ENCODE data around the gene LEMD2.

Gene LEMD2

DNA sequence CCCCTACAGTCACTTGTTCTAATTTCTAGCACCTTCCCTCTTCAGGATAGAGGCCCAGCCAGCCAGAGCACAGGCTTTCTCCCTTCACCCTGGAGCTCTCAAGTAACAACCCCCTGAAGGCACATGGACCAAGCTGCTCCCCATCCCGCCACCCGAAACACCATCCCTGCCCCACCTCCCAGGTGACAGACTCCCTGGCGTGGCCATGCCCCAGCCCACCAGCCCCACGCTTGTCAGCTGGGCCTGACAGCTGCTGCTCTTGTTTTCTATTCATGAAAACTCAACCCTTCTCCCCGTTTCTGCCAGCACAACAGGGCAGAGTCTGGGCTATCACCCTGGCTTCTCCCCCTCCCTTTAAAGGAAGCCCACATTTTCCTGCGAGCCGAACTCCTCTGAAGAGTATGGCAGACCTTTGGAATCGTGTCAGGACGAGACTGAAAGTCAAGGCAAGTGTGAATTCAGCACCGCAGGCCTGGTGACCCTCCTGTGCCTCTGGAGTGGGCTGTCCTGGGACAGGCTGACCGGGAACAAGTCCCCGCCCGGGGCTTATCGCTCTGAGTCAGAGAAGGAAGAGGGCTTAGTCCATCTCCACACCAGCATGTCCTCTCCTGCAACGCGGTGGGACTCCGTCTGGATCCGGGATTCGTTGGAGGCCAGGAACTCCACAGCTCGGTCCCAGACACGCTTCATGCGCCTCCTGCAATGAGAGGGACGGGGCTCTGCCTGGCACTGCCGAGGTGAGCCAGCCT, 16.7 kb downstream of the LEMD2 start:
- DNase-seq: no peak

DNA sequence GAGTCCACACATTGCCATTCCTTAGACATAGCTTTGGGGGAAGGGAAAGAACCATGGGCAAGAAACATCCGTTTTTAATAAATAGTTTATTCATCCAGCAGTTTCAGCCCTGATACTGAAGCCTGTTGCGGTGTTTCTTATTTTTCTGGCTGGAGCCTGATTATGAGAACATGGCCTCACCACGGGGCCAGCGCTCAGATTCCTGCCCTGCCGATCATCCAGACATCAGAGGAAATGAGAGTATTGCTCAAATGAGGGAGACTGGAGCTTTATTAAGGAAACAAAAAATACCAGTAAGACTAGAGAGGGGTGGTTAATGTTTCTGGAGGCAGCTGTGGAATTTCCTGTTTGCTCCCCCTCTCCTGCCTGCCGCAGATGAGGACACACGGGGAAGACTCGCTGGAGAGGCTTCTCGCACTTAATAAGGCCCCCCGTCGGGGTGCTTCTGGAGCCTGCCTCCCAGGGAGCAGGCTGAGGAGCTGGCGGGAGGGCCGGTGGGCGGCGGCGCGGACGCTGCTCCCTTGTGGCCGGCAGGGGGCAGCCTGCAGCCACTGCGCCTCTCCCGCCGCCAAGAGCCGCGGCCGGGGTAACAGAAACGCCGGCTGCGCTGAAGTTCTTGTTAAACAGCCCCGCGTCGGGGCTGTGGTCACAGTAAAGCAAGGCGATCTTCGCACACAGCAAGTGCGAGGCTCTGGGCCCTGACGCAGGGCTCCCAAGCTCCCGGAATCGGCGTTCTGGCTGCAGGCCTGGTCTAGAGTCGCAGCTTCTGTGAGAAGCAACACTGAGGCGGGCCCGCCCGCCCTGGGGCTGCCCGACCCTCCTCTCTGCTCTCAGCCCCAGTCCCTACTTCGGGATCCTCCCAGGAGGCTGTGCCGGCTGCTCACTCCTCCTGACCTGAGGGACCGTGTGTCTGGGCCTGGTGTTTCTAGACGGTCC, 17.5 kb downstream of the LEMD2 start:
- peak; percentile 32 to 64 (median 51) for DNase-seq

DNA sequence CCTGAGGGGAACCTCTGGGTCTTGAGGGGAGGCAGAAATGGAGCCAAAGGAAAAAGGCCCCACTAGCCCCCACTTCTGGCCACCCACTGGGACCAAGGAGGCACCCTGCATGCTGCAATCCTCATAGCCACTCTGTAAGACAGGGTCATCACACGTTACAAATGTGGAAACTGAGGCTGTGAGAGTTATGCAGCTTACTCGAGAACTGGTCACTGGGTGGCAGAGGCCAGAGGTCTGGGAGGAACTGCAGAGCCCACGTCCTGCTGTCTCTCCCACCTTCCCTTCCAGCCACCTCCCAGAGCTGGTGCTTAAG, 18.1 kb downstream of the LEMD2 start:
- DNase-seq: no peak

DNA sequence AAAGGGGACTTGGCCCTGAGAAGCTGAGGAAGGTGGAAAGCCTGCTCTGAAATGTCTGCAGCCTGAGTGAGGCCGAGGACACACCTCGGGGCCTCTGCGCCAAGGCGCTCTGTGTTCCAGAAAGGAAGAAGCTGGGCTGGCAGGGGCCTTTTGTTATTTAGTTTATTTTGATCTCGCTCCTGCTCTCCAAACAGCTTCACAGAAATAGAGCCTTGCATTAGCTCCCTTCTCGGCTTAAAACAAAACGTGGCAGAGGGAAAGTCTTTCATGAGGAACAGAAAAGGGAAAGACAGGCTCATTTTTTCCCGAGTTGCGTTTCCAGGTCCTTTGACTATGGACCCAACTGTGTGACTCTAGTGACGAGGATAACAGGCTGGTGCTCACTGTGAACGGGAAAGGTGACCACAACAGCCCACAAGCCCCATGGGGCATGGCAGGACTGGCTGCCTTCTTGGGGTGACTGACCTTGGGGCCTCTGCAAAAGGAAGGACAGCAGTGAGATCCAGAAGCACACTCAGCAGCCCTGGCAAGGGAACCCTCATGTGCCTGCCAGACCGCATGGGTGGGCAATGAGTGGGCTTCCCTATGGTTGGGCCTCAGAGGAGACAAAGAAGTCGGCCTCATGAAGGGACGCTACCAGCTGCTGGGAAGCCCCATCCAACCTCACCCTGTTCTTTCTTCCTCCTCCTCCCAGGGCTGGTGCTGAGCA, 18.7 kb downstream of the LEMD2 start:
- no peak for DNase-seq

DNA sequence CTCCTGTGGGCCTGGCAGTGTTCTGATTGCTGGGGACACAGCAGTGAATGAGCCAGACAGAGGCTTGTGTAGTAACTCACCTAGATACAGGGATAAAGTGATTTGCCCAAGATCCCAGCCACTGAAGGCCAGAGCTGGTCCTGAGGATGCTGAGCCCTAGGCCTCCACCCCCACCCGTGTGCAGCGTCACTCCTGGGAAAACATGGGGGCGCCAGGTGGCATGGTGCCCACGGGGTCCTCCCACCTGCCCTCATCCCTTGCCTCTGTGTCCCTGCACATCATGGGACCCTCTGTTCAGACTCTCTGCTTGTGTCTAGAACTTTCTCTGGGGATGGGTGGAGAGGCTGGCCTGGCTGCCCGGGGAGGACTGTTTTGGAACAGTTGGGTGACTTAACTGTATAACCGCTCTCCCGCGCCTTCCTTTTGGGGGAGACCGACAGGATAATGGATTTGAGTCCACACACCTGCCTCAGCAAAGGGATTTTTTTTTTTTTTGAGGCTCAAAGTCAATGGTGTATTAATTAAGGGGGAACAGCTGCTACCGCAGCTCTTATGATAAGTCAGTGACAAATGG, 19.6 kb downstream of the LEMD2 start:
- no peak for DNase-seq

DNA sequence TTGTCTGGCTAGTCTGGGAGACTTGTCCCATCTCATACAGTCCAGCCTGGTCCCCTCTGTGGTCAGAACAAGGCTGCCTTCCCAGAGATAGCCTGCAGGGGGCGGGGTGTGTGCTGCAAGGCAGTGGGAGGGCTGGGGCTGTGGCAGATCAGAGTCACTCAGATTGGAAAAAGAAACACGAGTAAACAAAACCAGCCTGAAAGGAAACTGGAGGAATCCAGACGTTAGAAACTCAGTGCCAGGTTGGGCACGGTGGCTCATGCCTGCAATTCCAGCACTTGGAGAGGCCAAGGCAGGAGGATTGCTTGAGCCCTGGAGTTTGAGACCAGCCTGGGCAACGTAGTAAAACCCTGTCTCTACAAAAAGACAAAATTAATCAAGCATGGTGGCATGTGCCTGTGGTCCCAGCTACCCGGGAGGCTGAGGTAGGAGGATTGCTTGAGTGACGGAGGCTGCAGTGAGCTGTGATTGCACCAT, 20.2 kb downstream of the LEMD2 start:
- DNase-seq: peak; percentile 26 to 67 (median 50)

DNA sequence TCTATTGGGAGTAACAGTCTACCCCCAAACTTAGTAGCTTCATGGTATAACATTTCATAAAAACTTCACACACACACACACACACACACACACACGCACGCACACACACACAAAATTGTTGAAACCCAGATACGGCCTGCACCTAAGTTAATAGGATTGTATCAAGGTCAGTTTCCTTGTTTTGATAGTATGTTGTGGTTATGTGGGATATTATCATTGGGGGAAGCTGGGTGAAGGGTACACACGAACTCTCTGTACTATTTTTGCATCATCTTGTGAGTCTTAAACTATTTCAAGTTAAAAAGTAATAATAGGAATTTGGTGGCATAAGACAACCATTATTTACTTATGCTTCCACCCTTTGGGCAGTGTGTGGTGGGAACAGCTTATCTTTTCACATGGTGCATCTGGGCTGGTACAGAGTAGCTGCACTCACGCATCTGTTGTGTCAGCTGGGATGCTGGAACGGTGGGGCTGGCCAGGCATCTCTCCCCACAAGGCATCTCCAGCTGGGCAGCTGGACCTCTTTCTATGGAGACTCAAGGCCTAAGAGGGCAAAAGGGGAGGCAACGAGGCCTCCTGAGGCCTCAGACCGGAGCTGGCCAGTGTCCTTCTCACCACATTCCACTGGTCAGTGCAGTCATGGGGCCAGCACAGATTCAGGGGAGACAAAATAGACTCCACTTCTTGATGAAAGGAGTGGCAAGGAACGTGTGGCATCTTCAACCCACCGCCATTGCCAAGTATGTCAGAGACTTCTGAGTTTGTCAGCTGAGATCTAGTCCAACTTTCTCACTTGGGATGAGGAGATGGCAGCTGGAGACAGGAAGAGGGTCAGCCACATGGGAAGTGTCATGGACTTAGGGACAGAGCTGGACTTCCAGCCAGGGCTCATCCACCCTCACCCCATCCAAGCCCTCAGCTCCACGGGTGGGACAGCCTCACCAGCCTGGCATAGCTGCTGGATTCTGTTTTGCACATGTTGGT, 21.7 kb downstream of the LEMD2 start:
- no peak for DNase-seq

DNA sequence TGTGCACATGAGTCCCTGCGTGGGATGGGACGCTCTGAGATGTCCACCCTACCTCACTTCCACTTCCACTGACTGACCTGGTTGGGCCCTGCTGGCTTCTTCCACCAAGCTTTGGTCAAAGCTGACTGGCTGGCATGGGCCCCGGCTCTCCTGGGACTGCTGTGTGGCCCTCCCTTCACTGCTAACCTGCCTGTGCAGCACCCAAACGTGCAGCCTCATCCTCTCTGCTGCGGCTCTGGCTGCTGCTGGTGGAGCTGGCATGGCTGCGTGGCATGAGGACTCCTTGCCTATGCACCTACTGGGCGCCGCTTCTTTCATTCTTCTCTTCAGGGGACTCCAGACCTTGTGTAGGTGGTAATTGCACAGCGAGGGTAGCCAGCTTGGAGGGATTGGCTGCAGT, 23.6 kb downstream of the LEMD2 start:
- DNase-seq: no peak

DNA sequence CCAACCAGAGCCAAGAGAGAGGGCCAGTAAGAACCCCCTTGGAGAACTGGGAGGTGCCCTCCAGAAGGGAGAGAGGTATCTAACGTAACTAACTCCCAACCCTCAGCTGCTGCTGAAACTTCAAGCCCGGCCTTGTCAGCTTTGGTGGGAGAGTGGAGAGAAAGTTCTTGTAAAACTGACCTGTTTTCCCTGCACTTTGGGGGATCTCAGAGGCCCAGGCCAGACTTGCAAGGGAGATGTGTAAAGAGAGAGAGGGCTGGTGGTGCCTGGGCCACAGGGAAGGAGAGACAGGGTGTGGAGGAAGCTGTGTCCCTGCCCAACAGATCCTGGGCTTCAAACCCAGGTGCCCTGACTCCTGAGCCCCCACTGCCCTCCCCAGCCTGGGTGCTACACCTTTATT, 24.9 kb downstream of the LEMD2 start:
- DNase-seq: no peak

DNA sequence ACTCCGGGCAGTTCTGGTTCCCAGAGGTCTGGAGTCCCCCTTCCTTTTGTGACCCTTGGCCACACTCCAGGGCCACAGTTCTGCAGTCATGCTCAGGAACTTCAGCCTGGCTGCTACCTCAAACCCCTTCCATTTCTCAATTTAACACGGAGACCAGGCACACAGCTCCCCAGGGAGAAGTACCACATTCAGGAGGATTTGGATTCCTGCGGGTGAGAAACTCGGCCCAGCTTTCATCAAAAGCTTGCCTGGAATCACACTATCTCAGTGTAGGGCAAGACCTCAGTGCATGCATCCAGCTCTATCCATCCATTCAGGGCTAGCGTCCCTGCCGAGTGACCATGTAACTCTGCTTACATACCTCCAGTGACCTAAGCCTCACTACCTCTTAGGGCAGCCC, 25.4 kb downstream of the LEMD2 start:
- no peak for DNase-seq

DNA sequence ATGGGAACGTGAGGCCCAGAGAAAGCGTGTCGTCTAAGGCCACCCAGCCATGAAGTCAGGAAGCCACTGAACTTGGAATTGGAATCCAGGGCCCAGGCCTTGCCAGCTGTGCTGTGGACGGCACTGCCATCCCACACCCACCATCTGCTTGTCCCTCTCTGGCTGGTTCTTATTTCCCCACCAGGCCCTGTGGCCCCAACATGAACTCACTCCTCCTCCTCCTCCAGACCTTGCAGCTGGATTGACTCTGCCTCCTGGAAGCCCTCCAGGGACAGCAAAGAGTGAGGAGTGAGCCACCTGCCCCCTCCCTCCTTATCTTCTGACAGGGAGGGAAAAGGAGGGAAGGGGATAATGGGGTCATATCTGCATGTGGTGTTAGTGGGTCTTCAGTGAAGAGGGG, 26.2 kb downstream of the LEMD2 start:
- no peak for DNase-seq

DNA sequence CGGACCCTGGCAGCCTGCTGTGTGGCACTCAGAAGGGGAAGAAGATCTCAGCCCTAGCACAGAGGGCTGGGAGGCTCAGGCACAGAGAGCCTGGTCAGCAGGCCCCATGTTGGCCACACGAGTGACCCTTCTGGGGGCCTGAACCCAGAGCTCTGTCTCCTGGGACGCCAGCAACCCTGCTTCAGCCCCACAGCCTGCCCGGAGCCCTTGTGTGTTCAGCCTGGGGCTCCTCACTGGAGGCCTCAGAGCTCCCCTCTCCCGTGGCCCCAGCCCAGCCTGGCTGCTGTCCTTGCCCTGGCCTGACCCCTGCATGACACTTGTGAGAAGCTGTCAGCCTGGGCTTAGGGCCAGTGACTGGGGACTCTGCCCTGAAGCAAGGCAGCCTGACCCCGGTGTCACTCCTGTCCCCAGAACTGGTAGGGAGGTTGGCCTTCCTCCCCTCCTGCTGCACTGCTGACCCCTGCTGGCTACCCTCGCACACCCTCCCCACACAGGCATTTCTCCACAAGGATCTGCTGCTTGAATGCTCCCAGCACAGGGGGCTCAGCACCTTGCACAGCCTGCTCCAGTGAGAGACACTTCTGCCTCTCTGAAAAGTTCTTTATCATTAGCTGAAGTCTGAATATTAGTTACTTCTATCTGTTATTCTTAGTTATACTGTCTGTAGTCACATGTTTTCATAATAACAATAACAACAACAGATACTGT, 26.9 kb downstream of the LEMD2 start:
- DNase-seq: peak in 3 of 5 donors; percentile 8 to 46 (median 10)

DNA sequence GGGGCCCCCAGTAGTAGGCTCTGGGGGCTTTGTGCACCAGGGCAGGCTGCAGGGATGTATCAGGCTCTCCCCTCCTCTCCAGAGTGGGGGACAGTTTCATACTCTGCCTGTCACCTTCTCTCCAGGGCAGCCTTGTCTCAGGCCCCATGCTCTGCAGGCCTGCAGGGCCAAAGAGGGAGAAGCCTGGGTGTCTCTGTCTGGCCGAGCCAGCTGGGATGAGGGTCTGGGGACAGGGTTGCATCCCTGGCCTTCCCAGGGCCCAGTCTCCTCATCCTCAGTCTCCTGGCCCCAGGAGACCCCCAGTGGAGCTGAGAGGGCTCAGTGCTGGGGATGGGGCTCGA, 27.4 kb downstream of the LEMD2 start:
- no peak for DNase-seq

DNA sequence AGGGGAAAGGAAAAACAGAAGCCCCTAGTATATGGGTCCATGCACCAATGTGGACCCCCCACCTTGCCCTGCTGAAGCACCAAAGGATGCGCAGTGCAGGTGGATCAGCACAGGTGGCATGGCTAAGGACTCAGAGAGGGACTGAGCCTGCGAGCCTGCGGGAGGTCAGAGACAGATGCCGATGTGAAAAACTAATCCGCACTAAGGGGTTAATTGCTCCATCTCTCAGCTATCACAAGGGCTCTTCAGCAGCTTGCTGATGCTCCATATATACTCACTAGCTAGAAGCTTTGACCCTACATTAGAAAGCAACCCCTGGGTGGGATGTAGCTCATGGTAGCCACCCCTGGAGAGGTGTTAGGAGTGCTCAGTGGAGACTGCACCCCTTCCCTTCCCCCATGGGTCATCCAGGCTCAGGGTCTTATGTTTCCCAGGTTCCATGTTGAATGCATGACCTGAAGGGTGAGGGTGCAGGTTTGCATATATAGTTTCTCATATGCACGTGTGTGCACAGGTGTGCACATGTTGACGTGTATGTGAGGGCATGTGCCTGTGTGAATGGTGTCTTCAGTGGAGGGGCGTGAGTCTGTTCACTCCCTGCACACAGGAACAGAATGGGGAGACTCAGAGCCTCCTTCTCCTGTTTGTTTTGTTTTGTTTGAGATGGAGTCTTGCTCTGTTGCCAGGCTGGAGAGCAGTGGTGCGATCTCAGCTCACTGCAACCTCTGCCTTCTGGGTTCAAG, 28.9 kb downstream of the LEMD2 start:
- DNase-seq: no peak

DNA sequence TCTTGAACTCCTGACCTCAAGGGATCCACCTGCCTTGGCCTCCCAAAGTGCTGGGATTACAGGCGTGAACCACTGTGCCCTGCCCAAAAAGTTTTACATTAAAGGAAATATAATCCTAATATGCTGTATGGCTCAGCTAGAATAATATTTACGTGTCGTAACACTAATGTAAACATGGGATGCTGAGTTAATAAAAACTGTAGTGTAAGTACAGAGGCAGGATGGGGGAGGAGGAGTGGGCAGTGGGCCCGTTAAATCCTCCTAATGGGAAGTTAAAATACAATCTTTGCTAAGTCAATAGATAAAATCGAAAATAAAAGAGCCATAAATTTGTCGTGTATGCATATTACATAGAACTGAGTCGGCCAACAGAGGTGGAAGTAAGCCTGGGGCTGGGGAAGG, 30.1 kb downstream of the LEMD2 start:
- DNase-seq: no peak

DNA sequence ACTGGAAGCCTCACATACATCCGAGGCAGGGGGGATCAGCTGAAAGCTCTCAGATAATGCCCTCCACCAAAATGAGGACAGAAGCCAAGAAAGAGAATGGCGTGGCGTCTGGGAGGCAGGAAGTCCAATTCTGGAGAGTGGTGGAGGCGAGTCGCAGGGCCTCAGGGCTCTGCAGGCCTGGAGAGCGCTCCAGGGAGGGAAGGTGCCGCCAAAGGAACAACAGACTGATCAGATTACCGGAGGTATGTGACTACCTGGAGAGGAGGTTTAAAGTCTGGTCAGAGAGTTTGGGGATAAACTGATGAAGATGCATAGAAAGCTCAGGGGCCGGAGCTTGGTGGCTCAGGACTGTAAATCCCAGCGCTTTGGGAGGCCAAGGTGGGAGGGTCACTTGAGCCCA, 31.0 kb downstream of the LEMD2 start:
- no peak for DNase-seq

DNA sequence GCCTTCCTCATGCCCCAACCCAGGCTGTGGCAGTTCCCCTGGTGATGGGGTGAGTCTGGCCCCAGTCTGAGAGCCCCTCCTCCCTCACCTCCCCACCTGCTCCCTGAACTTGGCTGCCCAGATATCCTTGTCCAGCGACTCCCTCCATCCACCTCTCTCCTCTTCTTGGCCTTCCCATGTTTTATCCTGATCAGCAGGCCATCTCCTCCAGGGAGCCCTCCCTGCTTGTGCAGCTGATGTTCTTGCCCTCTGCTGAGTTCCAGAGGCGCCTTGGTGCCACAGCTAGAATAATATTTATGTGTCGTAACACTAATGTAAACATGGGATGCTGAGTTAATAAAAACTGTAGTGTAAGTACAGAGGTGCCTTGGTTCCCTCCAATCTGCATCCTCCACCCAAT, 31.8 kb downstream of the LEMD2 start:
- no peak for DNase-seq

DNA sequence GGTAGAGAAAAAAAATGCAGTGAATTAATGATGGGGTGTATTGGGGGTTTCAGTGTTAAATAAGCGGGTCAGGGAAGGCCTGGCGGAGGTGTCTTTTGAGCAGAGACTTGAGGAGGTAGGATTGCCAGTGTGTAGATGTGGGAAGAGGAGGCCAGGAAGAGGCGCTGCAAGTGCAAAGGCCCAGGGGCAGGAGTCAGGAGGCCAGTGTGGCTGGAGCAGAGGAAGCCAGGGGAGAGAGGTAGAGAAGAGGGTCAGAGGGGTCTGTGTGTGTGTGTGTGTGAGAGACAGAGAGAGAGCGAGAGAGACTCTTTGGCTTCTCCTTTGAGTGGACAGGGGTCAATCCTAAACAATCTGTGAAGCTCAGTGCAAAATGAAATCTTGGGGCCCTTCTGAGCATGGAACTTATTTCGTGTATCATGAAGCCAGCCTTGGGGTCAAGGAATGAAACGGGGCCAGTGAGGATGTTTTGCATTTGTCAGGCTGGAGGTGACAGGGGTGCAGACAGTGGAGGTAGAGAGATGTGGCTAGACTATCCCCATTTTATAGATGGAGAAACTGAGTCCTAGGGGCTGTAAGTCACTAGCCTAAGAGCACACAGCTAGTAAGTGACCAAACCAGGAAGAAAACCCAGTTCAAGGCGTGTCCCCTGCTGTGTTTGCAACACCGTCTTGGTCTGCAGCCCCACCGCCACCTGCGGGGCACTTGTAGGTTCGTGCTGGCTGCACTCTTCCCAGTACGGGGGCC, 32.5 kb downstream of the LEMD2 start:
- DNase-seq: no peak

DNA sequence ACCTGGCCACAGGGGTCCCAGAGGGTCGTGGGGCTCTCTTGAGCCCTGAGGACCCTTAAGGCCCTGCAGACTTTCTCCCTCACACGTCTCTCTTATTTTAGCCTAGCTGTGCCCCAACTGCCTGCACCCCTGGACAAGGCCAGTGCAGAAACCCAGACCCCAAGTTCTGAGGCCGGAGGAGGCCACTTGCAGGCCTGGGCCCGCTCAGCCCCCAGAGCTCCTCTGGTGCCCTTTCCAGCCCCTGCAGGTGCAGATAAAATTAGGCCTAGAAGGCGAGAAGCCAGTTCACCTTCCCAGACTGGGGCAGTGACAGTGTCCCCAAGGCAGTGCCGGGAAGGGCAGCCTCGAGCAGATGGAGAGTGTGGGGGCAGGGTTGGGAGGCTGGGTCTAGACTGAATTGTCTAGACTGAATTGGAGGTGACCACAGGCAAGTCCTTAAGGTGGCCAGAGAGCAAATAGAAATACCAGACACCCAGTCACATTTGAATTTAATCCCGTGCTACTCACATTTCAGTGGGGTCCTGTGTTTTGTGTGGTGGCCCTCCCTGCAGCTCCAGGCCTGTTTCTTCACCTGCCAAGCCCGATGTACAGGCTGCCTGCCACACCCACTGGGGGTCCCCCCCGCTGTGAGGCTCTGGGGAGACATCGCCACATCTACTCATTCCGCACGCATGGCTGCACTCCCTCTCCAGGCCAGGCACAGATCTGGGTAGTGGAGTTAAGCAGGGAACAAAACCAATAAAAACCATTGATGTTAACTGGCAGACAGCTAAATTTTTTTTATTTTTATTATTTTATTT, 33.7 kb downstream of the LEMD2 start:
- DNase-seq: no peak

Measured in T-helper 1 cell (primary cell).